ENCODE results near the gene RSPH6A.

DNA sequence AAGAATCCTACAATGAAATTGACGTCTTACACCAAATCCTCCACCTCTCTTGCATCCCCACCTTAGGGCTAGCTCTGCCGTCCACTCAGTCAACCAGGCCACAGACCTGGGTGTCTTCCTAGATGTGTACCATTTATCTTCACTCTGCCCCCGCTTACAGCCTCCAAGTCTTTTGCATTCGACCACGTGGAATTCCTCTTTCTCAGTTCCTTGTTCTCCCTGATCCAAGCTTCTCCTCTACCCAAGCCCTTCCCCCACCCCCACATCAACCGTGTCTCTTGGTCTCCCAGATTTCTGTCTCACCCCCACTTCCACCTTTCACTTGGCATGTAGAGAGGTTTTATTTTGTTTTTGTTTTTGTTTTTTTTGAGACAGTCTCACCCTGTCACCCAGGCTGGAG is 21.2 kb downstream of the RSPH6A start:
- TF ChIP-seq, protein P1, sequence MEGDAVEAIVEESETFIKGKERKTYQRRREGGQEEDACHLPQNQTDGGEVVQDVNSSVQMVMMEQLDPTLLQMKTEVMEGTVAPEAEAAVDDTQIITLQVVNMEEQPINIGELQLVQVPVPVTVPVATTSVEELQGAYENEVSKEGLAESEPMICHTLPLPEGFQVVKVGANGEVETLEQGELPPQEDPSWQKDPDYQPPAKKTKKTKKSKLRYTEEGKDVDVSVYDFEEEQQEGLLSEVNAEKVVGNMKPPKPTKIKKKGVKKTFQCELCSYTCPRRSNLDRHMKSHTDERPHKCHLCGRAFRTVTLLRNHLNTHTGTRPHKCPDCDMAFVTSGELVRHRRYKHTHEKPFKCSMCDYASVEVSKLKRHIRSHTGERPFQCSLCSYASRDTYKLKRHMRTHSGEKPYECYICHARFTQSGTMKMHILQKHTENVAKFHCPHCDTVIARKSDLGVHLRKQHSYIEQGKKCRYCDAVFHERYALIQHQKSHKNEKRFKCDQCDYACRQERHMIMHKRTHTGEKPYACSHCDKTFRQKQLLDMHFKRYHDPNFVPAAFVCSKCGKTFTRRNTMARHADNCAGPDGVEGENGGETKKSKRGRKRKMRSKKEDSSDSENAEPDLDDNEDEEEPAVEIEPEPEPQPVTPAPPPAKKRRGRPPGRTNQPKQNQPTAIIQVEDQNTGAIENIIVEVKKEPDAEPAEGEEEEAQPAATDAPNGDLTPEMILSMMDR (optimal IDR thresholded peaks at IDR 0.05 in 1 of 3, IDR thresholded peaks at IDR 0.05 in 1 of 3, conservative IDR thresholded peaks at IDR 0.05 in 1 of 3; ENCODE audit: extremely low read depth in 1 of 3, insufficient read depth in 2 of 3, low read length in 3 of 3), result no peak
- no peak for TF ChIP-seq EZH2 (IDR thresholded peaks at IDR 0.05; ENCODE audit: low read length)

Measured in keratinocyte (primary cell).